Astrocyte (in vitro differentiated cells and primary cell): ENCODE results near the gene SDK1.

Experiments used
- EZH2 ChIP-seq: IDR thresholded peaks from 2 replicates; pipeline ENCODE4 v1.6.1; 2012; ENCODE audit warnings: mild to moderate bottlenecking, low read length, inconsistent platforms; ENCODE audit not compliant: insufficient read depth
- TF ChIP-seq, protein P1 (sequence below): IDR thresholded peaks from 2 replicates; pipeline ENCODE4 v1.5.1; 2011; ENCODE audit warnings: low read depth, mild to moderate bottlenecking, inconsistent platforms, low read length, moderate library complexity; ENCODE audit not compliant: insufficient read depth

DNA sequence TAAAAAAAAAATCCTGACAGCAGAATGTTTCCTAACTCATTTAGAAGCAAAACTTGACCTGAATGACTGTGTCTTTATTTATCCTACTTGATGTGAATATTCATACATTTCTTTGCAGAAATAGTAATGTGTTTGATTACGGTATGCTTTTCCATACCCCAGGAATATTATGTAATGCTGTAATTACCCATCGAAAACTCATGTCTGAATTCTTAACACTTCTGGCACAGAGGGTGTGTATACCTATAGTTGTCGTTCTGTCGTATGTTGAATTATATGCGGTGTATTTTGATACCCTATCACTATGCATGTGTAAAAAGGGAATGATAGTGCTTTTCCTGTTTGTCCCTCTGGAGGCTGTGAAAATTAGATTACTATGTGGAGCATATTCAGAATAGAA, 26.6 kb downstream of the SDK1 start:
- TF ChIP-seq, protein P1, sequence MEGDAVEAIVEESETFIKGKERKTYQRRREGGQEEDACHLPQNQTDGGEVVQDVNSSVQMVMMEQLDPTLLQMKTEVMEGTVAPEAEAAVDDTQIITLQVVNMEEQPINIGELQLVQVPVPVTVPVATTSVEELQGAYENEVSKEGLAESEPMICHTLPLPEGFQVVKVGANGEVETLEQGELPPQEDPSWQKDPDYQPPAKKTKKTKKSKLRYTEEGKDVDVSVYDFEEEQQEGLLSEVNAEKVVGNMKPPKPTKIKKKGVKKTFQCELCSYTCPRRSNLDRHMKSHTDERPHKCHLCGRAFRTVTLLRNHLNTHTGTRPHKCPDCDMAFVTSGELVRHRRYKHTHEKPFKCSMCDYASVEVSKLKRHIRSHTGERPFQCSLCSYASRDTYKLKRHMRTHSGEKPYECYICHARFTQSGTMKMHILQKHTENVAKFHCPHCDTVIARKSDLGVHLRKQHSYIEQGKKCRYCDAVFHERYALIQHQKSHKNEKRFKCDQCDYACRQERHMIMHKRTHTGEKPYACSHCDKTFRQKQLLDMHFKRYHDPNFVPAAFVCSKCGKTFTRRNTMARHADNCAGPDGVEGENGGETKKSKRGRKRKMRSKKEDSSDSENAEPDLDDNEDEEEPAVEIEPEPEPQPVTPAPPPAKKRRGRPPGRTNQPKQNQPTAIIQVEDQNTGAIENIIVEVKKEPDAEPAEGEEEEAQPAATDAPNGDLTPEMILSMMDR: no peak
- TF ChIP-seq EZH2: no peak
